ENCODE results near the gene FAM174C.
A peak's percentile ranks its signal among the peaks of the same experiment; 100 is the strongest.

Gene FAM174C

DNA sequence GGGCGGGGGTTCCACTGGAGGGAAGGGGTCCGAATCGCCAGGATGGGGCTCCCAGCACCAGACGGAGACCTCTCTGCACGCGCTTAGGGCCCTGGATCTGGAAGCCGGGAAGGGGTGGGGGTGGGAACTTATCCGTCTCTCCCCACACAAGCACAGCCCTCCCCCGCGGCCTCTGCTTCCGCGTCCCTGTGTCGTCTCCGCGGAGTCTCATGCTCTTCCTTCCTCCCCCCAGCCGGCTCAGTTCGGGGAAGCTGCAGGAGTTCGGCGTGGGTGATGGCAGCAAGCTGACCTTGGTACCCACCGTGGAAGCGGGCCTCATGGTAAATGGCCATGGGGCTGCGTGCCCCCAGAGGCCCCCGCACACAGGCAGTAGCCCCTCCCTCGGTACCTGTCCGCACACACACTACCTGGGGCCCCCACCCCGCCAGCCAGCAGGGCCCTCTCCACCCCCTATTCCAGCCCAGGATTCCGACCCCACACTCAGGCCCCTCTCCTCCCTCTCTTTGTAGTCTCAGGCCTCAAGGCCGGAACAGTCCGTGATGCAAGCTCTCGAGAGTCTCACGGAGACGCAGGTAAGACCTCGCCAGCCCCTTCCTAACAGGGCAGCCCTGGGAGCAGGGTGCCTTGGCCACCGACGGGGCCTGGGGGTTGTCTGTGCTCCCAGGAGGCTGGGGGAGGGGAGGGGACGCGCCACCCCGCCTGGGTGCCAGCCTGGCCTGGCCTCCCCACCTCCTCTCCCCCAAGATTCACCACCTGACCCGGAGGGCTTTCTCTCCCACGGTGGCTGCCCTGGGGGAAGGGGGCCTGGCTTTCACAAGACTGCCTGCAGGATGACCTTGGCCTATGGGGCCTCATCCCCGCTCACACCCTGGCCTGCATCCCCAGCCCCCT lies 23.8 kb upstream of the FAM174C start:
- peak; percentile 69 for DNase-seq

DNA sequence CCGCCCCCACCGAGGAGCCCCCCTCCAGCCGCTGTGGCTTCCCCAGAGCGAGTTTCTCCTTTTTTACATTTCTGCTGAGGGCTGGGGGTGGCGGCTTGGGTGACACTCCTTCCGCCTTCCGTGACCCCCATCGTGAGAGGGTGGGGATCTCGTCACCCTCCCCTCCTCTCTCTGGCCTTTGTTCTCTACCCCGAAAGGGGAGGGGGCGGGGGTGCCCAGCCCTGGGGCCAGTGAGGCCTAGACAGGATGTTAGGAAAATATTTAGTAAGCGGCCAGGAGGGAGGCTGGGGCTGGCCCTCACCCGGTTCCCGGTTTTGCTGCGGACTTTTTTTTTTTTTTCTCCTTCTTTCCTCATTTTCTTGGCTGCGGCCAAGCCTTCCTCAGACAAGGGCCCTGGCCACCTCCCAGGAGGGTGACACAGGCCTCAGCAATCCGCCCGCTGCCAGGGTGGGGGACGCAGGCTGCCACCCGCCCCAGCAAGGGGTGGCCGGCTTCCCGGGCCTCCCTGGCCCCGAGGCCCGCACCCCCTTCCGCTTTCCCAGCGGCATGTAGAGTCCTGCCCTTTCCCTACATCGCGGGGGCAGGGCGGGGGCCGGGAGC lies 23.0 kb upstream of the FAM174C start:
- peak; percentile 86 for DNase-seq

DNA sequence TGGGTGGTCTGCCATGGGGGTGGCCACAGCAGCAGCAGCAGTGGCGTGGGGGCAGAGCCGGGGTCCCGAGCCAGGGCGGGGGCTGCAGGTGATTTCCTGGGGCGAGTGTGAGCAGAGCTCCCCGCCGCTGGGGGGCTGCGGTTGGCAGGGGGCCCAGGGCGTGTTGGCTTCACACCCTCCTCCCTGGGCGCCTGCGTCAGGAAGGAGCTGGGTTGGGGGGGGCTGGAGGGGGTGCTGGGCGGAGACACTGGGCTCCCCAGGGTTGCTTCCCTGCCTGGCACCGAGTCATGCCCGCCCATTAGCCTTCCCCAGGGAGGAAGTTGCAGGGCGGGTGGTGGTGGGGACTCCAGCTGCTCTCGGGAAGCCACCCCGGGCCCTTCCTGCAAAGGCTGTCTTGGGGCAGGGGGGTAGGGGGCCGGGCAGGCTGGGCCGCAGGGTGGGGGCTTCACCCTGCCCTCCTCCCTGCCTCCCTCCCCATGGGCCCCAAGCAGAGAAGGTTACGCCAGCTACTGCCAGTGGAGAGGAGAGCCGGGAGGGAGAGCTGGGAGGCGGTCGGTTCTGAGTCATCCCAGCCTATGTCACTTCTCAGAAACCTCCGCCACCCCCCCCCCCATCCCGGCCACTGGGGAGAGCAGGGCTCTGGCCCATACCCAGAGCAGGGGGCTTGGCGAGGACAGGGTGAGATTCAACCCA lies 22.4 kb upstream of the FAM174C start:
- peak; percentile 86 for DNase-seq

DNA sequence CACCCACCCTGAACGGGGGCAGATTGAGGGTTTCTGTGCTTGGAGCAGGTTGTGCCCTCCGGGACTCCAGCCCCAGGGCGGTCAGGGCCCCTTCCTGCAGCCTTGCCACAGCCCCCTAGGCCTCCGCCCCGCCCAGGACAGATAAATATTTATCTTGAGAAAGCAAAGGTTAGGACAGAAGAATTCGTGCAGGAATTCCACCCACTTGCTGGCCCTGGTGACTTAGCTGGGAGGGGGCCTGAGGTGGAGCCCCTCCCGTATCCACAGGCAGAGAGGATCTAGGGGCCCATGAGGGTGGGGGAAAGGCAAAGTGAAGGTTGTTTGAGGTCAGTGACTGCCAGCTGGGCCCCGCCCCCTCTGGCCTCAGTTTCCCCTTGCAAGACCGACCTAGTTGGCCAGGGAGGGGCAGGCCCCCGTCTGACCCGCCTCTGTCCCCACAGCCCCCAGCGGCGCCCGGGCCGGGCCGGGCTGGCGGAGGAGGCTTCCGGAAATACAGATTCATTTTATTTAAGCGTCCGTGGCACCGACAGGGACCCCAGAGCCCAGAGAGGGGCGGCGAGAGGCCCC lies 21.7 kb upstream of the FAM174C start:
- DNase-seq, result no peak

DNA sequence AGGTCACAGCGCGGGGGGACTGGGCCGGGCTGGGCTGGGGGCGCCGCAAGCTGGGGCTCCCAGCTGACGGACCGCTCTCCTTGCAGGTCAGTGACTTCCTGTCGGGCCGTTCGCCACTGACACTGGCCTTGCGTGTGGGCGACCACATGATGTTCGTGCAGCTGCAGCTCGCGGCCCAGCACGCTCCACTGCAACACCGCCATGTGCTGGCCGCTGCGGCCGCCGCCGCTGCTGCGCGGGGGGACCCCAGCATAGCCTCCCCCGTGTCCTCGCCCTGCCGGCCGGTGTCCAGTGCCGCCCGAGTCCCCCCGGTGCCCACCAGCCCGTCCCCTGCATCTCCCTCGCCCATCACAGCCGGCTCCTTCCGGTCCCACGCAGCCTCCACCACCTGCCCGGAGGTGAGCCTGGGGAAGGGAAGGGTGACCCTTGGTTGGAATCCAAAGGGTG lies 21.2 kb upstream of the FAM174C start:
- DNase-seq, result no peak

DNA sequence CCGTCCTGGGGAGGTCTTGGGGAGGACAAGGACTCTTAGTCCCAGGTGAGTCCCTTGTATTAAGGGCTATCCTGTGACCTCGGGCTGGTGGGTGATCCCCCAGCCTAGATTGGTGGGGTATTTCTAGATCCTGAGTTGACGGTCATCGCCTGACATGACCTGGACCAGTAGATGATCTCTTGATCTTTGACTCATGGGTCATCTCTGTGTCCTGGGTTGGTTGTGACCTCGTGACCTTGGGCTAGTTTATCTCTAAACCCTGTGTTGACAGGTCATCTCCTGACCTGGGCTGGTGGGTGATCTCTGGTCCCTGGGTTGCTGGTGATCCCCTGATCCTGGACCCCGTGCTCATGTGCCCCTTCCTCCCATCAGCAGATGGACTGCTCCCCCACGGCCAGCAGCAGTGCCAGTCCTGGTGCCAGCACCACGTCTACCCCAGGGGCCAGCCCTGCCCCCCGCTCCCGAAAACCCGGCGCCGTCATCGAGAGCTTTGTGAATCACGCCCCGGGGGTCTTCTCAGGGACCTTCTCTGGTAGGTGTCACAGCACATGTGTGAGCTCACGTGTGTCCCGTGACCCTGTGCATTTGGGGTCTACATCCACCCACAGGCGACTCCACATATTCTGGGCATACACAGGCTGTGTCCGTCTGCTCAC lies 20.7 kb upstream of the FAM174C start:
- DNase-seq, result peak; percentile 13

DNA sequence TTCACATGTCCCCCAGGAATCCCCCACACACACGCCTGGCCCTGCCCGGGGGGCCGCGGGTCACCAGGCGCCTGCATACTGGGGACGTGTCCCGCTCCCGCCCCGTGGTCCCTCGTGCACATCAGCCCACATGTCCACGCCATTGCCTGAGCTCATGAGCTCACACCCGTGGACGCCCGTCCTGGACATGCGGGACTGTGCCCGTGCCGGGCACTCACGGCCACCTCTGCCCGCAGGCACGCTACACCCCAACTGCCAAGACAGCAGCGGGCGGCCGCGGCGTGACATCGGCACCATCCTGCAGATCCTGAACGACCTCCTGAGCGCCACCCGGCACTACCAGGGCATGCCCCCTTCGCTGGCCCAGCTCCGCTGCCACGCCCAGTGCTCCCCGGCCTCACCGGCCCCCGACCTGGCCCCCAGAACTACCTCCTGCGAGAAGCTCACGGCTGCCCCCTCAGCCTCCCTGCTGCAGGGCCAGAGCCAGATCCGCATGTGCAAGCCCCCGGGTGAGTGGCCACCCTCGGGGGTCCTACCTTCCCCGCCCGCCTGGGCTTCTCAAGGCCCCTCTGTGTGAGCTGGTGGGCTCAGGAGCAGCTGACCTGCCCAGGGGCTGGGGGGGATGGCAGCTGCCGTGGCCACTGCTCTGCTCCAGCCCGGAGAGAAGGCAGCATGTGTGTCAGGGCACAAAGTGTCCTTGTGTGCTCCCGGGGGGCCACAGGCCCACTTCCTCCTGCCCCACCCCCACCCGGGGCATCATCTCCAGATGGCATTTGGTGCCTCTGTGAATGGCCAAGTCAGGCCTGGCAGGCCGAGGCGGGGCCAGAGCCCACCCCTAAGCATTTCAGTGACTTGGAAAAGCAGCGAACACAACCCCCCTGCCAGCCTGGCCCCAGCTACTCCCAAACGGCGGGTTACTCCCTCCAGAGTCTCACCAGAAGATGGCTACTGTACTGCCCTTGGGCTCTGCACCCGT lies 19.9 kb upstream of the FAM174C start:
- peak; percentile 17 for DNase-seq

DNA sequence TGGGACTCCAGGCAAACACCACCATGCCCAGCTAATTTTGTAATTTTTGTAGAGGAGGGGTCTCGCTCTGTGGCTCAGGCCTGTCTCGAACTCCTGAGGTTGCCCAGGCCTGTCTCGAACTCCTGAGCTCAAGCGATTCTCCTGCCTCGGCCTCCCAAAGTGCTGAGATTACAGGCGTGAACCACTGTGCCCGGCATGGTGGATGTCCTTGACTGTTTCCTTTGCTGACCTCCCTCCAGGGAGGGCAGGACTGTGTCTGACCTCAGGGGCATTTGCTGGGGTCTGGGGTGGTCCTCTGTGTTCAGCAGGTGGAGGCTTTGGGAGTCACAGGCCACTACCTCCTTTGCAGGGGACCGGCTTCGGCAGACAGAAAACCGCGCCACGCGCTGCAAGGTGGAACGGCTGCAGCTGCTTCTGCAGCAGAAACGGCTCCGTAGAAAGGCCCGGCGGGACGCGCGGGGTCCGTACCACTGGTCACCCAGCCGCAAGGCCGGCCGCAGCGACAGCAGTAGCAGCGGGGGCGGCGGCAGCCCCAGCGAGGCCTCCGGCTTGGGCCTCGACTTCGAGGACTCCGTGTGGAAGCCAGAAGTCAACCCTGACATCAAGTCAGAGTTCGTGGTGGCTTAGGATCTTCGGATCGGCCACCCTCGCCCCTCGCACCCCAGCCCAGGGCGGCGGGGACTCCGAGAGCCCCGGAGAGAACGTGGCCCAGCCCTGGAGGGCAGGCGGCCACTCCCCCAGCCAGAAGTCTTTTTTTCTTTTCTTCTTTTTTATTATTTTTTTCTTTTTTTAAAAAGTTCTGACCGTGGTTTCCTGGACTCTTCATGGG lies 18.5 kb upstream of the FAM174C start:
- DNase-seq, result peak; percentile 19

DNA sequence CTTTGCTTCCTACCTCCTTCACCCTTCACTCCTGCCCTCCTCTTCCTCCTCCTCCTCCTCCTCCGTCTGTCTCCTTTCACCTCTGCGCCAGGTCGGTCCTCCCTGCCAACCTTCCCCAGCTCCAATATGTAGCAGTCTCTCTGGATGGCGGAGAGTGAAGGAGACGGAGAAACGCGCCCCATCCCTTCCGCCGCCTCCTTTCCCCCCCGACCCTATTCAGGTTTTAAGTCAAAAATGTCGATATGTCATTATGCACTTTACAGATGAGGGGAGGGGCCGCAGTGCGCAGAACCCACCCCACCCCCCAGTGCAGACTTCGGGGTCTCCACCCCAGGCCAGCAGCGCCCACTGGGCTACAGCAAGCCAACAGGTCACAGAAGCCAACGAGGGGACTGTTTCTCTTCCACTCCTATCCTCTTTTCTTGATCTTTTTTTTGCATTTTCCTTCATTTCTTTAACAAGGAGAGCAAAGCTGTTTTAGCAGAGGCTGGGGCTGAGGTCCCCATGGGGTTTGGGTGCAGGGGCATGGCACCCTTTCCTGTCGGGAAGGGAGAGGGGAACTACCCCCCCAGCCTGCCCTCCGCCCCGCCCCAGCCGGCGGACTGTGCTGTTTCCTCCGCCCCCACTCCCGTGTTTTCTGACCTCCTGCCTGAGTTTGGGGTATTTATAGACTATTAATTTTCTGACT lies 17.7 kb upstream of the FAM174C start:
- DNase-seq, result peak; percentile 25

DNA sequence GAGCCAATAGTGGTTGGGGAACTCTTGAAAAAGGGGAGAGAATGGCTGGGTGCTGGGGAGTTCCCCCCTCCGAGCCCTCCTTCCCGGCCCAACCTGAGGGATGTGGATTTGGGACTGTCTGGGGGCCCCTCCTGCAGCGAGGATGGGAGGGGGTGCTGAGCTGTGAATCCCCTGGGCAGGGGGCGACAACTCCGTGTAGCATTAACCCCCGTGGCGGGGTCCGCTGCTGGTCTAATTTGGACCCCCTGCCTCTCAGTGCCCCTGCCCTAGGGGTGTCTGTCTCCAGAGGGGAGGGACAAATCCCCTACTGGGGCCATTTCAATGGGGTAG lies 17.2 kb upstream of the FAM174C start:
- DNase-seq, result no peak

DNA sequence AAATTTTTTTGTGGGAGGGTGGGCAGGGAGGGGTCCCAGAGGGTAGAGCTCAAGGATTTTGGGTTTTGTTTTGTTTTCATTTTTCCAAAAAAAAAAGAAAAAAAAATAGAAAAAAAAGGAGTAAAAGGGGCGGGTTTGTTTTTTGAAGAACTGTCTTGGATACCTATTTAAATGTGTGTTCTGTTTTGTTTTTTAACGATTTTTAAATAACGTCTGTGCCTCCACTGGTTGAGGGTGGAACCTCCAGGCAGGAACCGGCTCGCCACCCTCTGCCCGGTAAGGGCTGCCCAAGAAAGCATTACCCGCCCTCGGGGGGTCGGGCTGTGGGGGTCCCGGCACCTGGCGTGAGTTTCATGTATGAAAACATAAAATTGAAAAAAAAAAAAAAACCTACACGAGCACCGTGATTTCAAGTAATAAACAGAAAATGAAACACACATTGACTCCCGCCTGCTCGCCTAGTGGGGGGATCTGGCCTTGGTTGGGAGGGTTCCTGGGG lies 16.6 kb upstream of the FAM174C start:
- DNase-seq, result no peak

DNA sequence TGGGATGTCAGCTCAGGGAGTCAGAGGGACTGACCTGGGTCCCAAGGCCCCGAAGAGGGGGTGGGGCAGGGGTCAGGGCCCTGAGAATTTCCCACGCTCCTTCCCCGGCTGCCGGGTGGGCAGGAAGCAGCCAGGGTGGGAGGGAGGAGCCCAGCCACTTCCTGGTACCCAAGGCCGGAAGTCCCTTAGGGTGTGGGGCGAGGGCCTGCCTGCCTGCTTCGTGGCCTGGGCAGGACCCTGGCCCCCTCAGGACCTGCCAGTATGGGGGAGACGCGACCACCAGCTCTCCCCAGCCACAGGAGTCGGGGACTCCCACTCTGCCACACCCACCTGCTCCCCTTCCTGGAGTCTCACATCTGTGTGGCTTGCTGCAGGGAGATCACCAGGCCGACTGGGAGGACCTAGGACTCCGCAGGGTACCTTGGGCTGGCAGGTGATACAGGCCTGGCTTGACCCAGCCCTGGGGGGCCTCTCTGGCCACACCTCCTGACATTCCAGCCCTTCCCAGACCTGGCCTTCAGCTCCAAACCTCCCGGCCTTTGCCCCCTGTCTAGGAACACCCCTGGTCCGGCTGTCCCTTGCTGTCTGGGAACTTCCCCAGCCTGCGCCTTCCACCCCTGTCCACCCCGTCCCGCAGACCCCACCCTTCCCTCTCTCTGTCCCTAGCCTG lies 16.0 kb upstream of the FAM174C start:
- DNase-seq, result peak; percentile 86

DNA sequence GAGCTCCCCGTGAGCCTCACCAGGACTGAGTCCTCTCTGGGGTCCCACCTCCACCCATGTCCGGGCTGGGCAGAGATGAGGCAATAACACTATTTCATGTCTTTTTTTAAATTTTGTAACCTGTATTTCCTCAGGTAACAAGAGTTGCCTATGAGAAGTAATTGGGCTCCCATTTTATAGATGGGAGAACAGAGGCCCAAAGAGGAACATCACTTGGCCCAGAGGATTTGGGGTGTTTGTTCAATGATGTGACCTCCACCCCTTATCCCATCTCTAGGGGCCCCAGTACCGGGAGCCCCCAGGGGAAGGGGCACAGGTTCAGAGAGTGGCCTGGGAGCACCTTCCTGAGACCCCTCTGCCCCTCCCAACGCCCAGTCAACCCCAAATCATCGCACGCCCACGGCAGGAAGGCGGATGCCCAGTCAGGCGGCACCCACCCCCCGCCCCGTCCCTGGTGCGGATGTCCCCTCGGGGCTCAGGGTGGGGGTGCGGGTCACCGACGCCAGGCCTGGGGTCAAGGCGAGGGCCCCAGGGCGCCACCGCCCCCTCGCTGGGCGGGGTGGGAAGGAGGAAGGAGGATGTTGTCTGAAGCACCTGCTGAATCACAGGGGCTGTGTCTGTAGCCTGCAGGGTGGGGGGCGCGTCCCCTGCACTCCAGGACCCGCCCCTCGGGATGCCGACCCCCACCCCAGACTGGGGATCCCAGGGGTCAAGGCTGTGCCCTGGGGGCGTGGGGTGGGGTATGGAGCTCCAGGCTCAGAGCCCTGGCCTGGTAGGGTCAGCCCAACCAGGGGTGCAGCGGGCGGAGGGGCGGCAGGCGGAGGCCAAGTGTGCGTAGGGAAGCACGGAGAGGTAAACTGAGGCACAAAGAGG lies 15.2 kb upstream of the FAM174C start:
- DNase-seq, result peak; percentile 76

DNA sequence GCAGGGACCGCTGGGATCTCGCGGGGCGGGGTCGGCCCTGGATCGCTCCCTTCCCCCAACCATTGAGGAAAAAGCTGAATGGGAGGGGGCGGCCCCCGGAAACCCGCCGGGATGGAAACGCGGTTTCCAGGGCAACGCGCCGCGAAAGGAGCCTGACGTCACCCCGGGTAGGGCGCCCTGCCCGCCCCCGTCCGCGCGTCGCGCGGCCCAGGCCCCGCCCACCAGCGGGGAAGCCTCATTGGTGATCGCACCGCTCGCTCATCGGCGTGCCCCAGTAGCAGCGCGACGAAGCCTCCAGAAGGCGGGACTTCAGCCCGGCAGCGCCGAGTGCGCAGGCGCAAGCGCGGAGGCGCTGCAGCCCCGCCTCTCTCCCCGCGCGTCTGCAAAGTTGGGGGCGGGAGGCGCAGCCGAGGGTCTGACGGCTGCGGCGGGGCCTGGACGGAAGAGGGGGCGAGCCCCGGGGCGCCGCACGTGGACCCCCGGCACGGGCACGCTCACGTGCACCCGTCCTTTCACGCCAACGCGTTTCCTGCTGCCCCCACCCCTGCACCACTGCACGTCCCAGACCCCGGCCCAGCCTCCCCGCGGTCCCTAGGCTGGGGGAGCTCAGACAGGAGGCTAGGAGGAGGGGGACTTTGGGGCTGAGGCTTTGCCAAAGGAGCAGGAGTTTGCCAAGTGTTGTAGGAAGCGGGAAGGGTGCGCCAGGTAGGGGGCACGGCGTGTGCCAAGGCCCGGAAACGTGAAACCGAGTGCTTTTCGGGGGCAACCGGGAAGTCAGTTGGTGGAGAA lies 14.4 kb upstream of the FAM174C start:
- DNase-seq, result peak; percentile 98

DNA sequence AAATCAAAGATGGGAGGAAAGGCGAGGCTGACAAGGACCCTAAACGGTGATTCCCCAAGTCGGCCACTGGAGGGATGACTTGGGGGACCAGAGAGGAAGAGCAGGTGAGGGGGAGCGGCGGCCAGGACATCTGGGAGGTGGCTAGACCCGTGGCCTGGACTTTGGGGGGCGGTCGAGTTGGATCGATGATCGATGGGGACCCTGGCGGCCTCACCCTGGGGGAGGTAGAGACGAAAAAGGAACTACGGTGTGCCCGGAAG lies 13.9 kb upstream of the FAM174C start:
- peak; percentile 70 for DNase-seq

DNA sequence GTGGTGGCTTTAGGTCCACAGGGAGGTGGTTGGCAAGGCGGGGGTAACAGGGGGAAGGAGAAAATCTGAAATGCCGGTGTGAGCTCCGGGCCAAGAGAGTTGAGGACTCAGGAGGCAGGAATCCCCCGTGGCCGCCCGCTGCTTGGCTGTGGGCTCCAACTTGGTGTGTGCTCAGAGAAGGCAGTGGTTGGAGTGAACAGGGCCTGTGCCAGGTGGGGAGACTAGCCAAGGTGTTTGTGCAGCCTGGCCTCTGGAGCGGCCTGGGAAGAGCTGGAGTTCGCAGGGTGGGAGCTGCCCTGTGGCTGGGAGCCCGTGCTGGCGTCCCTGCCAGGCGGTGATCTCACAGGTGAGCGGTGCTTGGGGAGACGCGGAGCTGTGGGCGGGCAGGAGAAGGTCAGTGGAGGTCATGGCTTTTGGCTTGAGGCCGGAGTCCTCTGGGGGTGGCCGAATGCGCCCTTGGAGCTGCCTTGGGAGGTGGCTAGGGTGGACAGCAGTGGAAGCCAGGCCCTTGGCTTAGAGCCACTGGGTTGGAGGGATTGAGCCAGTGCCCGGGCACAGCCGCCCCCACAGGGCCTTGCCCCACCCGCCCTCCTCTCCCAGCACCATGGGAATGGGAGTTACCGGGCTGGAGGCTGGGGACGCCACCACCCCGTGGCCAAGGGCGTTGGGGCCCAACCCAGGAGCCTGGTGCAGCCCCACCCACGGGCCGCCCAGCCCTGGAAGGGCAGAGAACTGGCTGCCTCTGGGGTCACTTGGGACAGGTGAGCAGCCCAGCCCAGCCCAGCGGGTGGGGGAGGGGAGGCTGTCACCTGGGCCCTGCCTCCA lies 13.3 kb upstream of the FAM174C start:
- DNase-seq, result peak; percentile 68

DNA sequence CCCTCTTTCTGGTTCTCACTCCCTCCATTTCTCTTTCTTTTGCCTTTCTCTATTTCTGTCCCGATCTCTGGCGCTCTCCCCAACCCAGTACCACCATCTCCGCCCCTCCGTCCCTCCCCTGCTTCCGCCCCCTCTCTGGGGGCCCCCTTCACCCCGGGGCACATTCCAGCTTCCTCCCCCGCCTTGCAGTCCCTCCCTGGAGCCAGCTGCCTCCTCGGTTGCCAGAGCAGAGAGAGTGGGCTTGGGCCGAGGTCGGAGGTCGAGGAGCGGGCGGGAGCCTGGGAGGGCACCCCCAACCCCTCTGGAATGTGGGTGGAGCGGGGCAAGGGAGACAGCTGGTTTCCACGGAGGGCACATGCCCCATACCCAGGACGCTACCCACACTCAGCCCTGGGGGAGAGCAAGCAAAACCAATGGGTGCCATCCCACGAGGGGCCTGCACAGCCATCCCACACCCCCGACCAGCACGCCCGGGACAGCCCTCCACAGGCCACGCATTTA lies 12.7 kb upstream of the FAM174C start:
- no peak for DNase-seq

All from CD4-positive, alpha-beta T cell treated with Interleukin-21 for 1 hour (primary cell).